GM12865 (cell line): ENCODE data around the gene FBXW7.

Source experiments
- DNase-seq: peaks from one replicate; pipeline ENCODE4 v3.0.0; 2010; ENCODE audit warnings: low read depth
- H3K4me3 ChIP-seq: 2 replicates; pipeline ENCODE4 v1.5.1; 2011; ENCODE audit warnings: mild to moderate bottlenecking, low read depth, low read length, control low read depth
- TF ChIP-seq, protein P1 (sequence below): IDR thresholded peaks from 2 replicates; pipeline ENCODE4 v1.5.1; 2011; ENCODE audit warnings: low read length, control low read depth, low read depth, inconsistent platforms; ENCODE audit not compliant: insufficient read depth; ENCODE audit errors: missing control alignments

FBXW7 gene

DNA sequence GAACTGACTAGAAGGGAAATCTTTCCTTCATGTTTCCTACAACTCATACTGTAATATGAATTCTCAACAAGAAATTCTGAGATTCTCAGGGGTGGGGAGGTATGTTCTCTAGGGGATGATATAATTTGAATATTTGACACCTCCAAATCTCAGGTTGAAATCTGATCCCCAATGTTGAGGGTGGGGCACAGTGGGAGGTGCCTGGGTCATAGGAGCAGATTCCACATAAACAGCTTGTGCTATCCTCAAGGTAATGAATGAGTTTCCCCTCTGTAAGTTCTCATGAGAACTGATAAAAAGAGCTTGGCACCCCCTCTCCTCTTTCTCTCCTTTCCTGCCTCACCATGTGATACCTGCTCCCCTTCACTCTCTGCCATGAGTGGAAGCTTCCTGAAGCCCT, 21.5 kb downstream of the FBXW7 start:
- no peak overlapping the region for H3K4me3 ChIP-seq
- TF ChIP-seq, protein P1, sequence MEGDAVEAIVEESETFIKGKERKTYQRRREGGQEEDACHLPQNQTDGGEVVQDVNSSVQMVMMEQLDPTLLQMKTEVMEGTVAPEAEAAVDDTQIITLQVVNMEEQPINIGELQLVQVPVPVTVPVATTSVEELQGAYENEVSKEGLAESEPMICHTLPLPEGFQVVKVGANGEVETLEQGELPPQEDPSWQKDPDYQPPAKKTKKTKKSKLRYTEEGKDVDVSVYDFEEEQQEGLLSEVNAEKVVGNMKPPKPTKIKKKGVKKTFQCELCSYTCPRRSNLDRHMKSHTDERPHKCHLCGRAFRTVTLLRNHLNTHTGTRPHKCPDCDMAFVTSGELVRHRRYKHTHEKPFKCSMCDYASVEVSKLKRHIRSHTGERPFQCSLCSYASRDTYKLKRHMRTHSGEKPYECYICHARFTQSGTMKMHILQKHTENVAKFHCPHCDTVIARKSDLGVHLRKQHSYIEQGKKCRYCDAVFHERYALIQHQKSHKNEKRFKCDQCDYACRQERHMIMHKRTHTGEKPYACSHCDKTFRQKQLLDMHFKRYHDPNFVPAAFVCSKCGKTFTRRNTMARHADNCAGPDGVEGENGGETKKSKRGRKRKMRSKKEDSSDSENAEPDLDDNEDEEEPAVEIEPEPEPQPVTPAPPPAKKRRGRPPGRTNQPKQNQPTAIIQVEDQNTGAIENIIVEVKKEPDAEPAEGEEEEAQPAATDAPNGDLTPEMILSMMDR = no peak
- no peak for DNase-seq

DNA sequence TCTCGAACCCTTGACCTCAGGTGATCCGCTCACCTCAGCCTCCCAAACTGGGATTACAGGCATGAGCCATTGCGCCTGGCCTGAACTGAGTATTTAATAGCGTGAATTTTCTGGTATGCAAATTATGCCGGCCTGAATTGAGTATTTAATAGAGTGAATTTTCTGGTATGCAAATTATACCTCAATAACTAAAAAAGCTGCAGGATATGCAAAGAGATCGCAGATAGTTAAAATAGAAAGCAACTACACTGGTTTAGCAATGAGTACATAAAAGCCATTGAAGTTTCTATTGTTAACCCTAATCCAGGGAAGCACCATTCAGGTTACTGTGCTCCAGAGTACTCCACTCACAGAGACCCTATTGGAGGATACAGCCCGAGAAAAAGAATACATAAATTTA, 22.8 kb downstream of the FBXW7 start:
- TF ChIP-seq, protein P1 = no peak
- no peak for DNase-seq
- no peak overlapping the region for H3K4me3 ChIP-seq

DNA sequence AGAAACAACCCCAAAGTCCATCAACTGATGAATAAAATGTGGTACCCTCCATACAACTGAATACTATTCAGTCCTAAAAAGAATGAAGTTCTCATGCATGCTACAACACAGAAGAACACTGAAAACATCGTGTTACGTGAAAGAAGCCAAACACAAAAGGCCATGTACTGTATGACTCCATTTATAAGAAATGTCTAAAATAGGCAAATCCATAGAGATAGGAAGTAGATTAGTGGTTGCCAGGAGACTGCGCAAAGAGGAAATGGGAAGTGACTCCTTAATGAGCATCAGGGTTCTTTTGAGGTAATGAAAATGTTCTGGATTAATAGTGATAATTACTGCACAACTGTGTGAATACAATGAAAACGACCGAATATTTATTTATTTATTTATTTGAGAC, 23.4 kb downstream of the FBXW7 start:
- TF ChIP-seq, protein P1 = no peak
- H3K4me3 ChIP-seq = no peak overlapping the region
- no peak for DNase-seq

DNA sequence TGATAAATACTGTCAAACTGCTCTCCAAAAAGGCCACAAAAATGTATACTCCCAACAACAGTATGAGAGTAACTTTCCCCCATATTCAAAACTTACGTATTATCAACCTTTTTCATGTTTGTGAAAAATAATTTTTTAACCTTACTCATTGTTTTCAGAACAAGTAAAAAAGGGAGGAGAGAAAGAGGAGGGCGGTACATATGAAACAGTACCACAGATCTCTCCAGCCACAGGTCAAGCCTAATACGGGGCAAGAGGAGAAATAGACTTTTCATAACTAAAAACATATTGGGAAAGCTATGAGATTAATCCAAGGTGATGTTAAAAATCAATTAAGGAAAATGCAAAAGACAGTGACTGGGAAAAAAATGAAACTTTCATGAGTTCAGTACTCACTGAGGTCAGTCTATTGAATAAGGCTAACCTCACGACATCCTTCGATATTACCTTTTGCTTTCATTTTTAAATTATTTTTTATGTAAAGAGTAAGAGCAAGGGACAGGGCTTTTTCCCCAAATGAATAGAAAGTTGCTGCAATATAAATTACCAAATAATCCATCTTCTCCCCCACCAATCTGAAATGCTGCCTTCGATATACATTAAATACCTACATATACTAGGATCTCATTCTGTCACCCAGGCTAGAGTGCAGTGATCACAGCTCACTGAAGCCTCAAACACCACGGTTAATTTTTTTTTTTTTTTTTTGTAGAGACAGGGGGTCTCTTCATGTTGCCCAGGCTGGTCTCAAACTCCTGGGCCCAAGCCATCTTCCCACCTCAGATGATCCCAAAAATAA, 25.3 kb downstream of the FBXW7 start:
- peak; percentile 17 for DNase-seq
- H3K4me3 ChIP-seq = peak overlapping the region; percentile 51
- TF ChIP-seq, protein P1 = no peak

DNA sequence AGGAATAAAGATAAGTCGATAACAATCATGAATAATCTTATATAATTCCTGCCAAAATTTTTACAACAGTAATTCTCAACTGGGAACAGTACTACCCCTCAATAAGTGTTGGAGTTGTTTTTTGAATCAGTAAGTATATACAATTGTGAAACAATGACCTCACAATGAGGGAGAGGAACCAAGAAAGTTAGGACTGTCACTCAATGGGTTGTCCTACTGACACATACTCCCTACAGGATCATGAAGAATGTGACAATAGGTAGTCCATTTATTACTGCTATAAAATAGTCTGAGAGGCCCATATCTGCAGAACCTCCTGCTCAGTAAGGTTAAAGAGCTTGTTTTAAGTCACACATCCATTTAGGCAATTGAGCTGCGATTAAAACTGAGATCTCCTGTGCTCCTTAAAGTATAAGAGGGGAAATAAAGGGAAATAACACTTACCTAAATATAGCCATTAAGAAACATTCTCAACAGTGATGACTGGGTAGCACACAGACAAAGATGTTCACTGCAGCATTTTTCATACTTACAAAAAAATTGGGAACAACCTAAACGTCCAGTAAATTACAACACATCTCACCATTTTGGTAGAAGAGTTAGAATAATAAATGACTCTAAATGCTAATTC, 26.2 kb downstream of the FBXW7 start:
- H3K4me3 ChIP-seq = no peak overlapping the region; the same call in 1 of the 2 replicates
- TF ChIP-seq, protein P1 = no peak

DNA sequence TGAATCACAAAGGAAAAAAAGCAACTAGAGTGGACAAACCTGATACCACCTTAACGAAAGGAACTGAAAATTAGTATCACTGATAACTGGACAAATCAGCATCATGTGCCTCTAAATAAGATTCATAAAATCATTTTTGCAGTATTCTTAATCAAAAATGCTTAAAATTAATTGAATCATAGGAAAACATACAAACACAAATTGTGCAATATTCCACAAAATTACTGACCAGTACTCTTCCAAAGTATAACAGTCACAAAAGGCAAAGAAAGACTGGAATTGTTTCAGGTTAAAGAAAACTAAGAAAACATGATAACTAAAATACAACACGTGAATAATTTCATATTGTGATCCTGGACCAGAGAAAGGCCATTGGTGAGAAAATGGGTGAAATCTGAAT, 27.1 kb downstream of the FBXW7 start:
- TF ChIP-seq, protein P1 = no peak
- no peak overlapping the region for H3K4me3 ChIP-seq
- no peak for DNase-seq

More for the DNA sequence above, 26.2 kb downstream of the FBXW7 start:
- DNase-seq = peak; percentile 16
